Erythroblast (primary cell): ENCODE results near the gene ZNF280B.
A peak's percentile ranks its signal among the peaks of the same experiment; 100 is the strongest.

ENCODE experiments used
- DNase-seq, 2 experiments: peaks; one replicate each; lab custom pipeline; 2025; lab: John Stamatoyannopoulos, UW
- GATA1 ChIP-seq: IDR thresholded peaks from 2 replicates; pipeline ENCODE4 v1.6.1; 2011; ENCODE audit warnings: low read depth, mild to moderate bottlenecking, control low read depth, low read length, moderate library complexity
- POLR2A ChIP-seq: IDR thresholded peaks from 2 replicates; pipeline ENCODE4 v1.6.1; 2011; ENCODE audit warnings: mild to moderate bottlenecking, low read length

The ZNF280B gene, protein sequence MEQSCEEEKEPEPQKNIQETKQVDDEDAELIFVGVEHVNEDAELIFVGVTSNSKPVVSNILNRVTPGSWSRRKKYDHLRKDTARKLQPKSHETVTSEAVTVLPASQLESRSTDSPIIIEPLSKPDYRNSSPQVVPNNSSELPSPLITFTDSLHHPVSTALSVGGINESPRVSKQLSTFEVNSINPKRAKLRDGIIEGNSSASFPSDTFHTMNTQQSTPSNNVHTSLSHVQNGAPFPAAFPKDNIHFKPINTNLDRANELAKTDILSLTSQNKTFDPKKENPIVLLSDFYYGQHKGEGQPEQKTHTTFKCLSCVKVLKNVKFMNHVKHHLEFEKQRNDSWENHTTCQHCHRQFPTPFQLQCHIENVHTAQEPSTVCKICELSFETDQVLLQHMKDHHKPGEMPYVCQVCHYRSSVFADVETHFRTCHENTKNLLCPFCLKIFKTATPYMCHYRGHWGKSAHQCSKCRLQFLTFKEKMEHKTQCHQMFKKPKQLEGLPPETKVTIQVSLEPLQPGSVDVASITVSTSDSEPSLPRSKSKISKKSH

DNA sequence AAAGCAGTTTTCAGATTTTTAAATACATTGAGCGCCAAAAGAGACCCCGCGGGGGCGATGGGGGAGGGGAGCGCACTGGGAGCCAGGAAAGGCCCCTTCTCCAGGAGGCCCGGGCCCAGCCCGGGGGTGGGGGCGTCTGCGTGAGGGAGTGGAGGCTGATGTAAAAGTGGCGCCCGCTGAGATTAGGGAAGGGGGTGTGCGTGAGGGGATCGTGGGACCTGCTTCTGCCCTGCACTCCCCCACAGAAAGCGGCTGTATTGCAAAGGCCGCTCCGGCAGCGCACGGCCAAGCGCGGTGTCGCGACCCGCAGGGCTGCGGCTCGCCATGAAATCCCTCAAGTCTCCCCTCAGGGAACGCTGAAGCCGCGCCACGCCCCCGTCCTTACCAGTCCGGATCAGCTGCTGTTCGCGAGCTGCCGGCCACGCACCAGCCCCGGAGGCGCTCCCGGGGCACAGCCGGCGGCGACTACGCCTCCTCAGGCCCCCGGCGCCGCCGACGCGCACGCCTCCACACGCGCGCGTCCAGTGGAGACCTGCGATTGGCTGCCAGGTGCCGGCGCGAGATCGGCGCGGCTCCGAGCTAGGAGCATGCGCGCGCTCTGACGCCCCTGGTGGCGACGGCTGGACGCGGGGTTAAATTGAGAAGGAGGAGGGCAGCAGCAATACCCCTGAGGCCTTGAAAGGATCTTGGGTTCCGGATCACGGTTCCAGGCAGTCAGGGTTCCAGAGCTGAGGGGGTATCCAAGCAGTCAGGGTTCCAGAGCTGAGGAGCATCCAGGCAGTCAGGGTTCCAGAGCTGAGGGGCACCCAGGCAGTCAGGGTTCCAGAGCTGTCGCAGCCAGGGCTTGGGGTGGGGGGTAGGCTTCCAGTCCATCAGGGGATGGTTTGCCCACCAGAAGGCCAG, at the start of gene ZNF280B:
TSS of gene ZNF280B (minus strand) at position 469 of the 903 bp plus-strand sequence. CDS start 19,344 bp downstream, outside the sequence.
- no peak for TF ChIP-seq GATA1
- no peak for TF ChIP-seq POLR2A
- DNase-seq: peak; percentile 88

DNA sequence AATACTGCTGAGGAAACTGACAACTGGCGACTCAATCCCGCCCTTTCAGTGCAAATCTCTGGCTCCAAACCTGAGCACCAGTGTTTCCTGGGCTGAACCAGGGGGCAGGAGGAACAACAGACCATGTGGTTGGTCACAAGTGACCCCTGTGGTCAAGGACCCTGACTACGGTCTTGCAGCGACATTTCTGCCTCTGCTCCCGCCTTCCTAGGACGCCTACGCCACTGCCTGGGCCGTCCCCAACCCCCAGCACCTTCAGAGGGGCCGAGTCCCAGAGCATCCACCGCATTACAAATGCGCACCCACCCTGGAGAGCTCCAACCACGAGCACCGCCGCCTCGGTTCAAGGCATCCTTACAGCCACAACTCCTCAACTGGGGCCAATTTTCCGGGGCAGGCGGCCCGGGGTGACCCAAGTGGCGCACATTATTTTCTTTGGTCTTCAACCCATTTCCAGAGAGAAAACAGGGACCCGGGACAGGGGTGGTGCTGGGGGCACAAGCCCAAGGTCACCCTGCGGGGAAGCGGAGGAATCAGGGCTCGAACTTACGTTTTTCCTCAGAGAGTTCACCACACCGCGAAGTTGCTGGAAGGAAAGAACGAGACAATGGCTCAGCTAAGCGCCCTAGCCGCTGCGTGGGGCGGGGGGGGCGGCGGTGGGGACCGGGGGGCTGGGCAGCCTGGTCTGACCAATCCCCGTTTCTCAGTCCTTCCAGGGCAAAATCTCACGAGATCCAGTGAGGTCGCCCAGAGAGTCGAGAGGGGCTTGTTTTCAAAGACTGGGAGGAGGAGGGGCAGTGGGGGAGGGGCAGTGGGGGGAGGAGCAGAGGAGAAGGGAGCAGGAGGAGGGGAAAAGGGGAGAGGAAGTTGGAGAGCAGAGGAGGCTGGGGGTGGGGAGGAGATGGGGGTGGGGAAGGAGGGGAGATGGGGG, 48.7 kb upstream of the ZNF280B start:
- no peak for DNase-seq
- TF ChIP-seq POLR2A (no peak), GATA1 (no peak)

DNA sequence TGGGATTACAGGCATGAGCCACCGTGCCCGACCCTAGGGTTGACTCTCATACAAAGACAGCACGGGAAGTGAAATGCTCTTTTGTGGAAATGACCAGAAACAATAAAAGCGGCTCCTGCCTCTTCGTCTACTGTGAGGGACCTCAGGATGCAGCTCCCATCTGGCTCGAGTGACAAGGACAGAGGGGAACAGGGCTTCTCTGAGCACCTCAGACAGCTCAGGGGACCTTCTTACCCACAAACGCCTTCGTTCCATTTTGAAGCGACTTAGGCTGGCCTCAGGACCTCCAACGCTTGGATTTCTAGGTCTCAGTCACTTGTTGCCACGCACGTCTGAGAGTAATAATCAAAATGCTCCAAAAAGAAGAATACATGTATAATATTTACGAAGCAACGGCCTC, 48.0 kb upstream of the ZNF280B start:
- TF ChIP-seq POLR2A (no peak), GATA1 (no peak)
- no peak for DNase-seq

DNA sequence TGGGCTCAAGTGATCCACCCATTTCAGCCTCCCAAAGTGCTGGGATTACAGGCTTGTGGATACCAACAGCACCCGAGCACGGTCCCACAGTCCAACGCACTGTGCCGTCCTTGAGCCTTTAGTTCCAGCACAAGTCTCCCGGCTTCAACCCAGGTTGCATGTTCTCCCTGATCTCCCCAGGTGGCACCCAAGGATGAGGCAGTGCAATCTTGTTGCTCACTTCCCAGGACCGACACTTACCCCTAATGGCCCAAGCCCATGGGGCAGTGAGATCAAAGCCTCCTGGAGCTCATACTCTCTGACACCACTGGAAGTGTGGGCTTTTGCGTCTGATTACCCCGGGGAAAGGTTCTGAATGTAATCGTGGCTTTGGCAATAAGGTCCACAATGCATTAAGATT, 47.1 kb upstream of the ZNF280B start:
- no peak for DNase-seq
- TF ChIP-seq POLR2A: no peak
- TF ChIP-seq GATA1: no peak

DNA sequence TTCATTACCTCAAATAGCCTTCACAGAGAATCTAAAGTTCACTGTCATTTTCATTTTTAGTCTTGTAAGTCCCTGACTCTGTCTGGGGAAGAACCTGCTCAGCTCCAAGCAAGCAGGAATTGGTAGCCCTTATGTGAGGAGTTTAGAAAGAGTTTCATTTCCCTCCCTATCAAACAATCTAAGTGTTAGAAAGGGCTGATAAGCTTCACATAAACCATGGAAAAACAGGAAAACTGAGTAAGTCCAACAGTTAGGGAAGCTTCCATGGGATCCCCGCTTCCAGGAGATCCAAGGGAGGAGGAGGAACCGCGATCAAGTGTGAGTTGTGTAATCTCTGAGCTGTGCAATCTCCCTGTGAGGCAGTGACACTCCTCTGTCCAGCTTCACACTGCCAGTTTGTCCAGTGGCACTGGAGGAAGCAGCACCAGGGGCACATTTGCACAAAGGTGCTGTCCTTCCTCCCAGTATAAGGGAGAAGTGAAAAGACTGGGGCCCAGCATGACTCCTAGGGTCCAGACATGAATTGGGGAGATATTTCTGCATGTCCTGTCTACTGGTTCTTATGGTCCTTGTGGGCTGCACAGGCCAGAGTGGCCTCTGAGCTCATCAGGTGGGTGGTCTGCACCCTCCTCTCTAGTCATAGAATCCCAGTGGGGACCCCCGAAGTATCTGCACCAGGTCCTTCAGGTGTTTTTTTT, 46.2 kb upstream of the ZNF280B start:
- TF ChIP-seq GATA1 (no peak), POLR2A (no peak)
- no peak for DNase-seq

DNA sequence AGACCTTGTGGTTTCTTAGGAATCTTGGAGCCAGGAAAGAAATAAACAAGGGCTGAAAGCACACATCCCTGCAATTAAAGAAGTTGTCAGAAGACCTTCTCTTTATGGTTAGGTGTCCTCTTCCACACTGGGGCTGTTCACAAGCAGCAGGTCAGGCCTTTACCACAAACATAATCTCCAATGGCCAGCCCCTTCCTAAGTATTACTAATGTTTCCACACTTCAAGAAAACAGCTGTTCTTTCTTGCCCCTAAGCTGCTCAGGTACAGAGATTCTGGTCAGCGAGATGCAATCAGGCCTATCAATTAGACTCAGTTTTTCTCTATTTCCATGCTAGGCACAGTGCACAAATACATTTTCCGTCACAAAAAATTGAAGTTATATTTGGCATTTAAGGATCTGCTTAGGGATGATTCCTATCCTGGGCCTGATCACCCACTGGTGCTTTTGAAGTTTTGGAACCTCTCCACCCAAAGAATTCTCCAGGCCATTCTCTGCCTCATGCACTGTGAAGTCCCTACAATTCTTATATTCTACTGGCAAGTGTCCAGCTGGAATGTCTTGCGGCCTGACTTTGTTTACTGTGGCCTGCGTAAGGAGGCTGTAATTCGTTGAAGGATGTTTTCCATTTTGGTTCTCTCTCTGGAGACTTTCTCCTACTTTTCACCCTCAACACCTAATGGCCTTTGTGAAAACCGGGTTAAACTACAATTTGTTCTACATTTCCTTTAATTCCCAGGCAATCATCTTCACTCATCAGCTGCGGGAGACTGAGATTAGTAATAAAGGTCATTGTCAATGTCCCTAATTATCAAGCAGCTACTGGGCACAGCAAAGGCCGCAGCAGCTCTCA, 45.4 kb upstream of the ZNF280B start:
- TF ChIP-seq POLR2A: no peak
- TF ChIP-seq GATA1: no peak
- DNase-seq: no peak

DNA sequence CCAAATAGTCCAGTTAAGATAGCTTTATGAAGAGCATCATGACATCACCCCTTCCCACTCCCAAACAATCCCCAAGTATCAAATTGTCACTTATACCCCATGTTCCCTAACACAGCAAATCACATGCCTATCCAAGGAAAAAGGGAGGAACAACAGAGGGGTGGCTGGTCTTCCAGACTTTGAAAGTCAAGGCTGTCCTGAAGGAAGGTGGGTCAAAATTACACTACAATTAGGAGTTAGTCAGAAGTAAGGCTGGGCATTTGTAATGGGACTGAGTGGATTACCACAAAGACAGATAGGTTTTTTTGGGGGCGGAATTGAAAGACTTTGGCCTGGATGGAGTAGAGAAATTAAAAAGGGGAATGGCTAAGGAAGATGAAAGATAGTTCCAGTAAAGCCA, 44.6 kb upstream of the ZNF280B start:
- DNase-seq: no peak
- TF ChIP-seq POLR2A: no peak

DNA sequence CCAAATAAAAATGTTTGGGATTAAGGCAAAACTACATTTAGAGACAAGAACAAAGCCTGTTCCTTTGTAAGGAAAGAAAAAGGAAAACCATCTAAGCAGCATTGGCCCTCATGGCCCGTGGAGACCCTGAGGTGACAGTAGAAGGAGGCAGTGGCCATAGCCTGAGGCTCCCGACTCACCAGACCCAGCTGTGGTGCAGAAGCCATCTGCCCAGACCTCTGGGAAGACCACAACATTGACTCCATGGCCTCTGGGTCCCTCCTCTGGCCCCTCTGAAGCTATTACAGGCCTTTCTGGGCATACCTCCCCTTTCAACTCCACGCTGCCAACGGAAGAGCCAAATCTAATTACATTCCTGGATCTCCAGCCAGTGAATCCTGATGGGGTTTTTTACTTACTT, 44.1 kb upstream of the ZNF280B start:
- DNase-seq: peak in 1 of 2 experiments; percentile 4
- no peak for TF ChIP-seq GATA1
- TF ChIP-seq POLR2A: no peak

DNA sequence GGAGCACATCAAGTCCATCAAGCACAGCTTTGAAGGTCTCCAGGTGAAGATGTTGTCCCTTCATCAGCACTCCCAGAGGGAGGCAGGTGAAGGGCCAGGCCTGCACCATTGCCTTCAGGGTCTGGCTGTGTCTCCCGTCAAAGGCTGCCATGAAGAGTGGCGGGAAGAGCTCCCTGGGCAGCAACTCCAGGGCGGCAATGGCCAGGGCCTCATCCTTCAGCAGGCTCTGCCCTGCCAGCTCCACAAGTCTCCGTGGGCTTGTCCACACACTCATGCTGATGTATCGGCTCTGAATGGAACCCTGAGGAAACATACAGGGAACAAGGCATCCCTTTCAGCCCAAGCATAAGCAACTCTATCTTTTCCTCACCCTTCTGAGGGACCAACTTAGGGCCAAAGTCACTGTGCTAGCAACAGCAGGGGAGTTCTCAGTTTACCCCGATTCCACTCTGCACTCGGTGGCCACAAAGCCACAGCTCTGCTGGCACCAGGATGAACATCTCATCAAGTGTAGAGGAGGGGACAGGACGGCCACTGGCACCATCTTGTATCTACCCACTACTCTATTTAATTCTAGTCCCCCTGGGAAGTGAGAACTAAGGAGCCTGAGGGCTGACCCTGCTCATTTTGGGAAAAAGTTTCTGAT, 42.4 kb upstream of the ZNF280B start:
- TF ChIP-seq GATA1: no peak
- no peak for TF ChIP-seq POLR2A
- no peak for DNase-seq

DNA sequence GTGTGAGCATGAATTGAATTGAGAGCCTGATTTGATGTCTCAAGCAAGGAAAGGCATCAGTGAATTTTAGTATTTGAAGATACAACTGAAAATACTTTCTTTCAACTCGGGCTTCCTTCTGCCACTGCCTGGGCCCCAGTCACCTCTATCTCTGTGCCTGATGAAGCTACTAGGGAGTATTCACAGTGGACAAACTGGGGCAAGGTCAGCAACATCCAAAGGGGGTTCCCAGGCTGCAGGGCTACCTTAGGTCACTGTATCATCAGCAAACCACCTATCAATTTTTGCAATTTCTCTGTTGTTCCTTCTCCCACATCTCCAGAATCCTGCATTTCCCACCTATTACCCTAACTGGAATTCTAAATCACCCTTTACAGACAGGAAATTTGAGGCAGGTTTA, 40.4 kb upstream of the ZNF280B start:
- DNase-seq: no peak
- no peak for TF ChIP-seq GATA1

DNA sequence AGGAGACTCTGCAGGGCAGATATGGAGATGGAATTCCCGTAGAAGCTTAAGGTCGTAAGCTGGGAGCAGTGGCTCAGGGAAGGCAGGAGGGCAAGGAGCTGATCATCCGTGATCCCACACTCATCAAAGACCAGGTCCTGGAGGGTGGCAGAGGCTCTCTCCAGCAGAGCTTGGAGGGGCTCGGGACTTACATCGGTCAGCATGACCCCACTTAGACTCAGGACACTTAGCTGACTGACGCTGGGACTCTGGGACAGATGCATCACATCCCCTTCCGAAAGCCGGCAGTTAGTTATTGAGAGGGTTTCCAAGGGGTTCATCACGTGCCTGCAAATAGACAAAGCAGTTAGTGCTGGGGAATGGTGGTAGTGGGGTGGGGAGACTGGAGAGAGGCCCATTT, 39.8 kb upstream of the ZNF280B start:
- TF ChIP-seq GATA1 (no peak), POLR2A (no peak)
- DNase-seq: no peak
